GM21723 (cell line): ENCODE results near the gene AGAP2.

Source experiments
- ATAC-seq: cut with Tn5 transposase; IDR thresholded peaks from one replicate; pipeline ENCODE4 v1.9.1; 2021; ENCODE audit warnings: mild to moderate bottlenecking, moderate library complexity; ENCODE audit not compliant: unreplicated experiment

The AGAP2 gene

GRCh38 chr12:57769594-57769993 is 31.1 kb upstream of the AGAP2 start:
- ATAC-seq = no peak

DNA sequence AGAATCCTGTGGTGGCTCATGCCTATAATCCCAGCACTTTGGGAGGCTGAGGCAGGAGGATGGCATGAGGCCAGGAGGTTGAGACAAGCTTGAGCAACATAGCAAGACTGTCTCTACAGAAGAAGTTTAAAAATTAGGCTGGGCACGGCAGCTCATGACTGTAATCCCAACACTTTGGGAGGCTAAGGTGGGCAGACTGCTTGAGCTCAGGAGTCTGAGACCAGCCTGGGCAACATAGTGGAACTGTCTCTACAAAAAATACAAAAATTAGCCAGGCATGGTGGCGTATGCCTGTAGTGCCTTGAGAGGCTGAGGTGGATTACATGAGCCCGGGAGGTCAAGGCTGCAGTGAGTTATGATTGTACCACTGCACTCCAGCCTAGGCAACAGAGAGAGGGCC is 29.3 kb upstream of the AGAP2 start:
- no peak for ATAC-seq

DNA sequence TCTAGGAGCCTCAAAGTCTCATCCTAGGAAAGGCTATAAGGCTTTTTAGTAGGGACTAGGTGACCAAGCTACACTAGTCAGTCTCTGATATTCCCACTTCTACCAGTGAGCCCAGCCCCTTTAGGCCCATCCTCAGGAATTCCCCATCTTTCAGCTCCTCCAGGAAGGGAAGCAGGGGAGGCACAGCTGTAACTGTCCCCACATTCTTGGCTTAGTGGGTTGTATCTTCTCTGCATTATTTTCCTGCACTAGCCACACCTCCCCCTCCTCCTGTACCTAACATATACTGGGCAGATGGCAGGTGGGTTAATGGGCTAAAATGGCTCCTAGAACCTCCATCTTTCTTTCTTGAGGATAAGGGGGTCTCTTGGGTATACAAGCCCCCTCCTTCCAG is 28.8 kb upstream of the AGAP2 start:
- no peak for ATAC-seq

DNA sequence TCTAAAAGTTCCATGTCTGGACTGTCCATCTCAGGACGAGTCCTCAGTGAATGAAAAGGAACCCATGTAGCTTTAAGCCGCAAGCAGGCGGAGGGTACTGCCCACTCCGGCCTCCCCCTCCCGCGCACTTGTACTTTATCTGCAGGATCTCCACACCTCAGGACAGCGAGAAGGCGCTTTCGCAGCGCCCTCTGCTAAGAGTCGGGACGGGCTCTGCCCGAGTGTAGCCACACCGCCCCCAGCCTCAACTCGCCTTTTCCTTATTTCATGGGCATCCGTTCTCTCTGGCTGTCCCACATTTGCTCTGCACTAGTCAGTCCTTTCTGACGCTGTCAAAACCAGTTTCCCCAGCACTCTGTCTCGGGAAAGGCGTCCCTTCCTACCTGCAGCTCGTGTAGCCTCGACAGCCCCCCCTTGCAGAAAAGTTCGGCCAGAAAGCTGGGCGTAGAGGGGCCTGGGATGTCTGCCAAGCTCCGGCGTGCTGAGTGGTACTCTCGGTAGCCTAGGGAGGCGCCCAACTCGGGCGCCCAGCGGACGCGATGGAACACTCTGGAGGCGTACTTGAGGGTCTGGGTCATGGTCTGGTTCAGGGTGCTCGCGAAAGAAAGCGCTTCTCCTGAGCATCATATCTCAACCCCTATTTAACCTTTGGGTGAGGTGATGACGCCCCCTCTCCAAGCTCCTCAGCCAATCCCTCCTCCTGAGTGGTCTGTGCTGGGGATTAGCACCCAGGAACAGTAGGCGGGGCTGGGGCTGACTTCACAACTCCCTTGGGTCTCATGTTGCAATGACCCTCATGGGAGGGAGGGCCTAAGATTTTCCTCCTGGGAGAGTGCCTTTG is 28.1 kb upstream of the AGAP2 start, which contains the start of gene CYP27B1:
Gene CYP27B1 (minus strand): TSS at position 615 of the 841 bp plus-strand sequence. CDS start 37 bp downstream, at position 578.
- no peak for ATAC-seq

DNA sequence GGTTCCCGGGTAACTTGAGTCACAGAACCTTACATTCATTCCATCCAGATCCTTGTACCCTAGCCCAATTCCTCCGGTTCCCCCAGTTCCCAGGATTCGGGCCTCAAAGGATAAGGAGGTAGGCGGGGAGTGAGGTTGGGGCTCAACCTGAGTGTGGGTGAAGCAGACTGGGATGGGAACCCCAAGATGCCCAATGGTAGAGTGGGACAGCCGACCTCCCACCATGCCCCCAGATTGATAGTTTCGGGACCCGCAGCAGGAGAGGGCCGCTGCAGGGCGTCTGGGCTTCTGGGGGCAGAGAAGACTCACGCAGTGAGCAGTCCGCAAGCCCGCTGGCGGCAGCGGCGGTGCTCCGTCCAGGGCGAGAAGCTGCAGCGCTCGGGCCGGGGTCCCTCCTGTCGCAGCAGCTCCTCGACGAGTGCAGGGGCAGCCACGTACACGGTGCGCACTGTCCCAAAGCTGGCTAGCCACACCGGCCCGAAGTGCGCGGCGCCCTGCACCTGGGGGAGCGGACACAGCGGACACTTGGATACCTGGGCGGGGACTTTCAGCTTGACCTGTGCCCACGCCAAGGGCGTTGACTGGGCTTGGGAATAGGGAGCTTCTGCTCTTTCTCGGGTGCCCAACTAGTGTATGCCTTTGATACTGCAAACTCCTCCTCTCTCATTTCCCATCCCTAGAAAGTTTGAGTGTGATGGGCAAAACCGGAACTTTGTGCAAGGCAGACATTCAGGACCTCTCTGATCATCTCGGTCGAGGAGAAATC is 27.3 kb upstream of the AGAP2 start:
- ATAC-seq = peak; percentile 1

DNA sequence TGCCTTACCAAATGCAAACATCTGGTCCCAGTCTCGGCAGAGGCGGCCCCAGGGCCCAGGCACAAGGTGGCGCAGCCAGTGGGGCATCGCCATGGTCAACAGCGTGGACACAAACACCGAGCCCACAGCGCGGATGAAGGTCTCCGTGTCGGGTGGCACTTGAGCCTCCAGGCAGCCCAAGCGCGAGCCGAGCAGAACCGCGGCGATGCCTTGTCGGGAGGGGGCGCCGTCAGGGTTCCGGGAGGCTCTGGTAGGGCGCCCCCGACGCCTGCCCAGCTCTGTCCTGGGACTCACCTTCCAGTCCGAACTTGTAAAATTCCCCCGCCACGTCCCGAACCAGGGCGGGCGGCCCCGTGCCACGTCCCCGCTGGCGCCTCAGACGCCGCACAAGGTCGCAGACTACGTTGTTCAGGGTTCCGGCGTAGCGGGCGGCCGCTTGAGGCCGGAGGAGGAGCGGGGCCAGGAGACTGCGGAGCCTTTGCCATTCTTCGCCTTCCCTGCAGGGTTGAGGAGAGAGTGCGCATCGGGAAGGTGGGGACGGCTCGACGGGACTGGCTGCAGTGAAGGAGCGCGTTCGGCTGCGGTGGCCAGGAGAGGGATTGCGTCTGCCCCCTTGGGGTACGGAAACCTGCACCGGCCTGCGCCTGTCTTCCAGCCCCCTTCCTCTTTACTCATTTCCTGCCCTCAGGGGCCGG is 26.6 kb upstream of the AGAP2 start:
- peak; percentile 77 for ATAC-seq

- peak; percentile 1 for ATAC-seq
Observed at GRCh38 chr12:57764662-57765002, 26.1 kb upstream of the AGAP2 start.

DNA sequence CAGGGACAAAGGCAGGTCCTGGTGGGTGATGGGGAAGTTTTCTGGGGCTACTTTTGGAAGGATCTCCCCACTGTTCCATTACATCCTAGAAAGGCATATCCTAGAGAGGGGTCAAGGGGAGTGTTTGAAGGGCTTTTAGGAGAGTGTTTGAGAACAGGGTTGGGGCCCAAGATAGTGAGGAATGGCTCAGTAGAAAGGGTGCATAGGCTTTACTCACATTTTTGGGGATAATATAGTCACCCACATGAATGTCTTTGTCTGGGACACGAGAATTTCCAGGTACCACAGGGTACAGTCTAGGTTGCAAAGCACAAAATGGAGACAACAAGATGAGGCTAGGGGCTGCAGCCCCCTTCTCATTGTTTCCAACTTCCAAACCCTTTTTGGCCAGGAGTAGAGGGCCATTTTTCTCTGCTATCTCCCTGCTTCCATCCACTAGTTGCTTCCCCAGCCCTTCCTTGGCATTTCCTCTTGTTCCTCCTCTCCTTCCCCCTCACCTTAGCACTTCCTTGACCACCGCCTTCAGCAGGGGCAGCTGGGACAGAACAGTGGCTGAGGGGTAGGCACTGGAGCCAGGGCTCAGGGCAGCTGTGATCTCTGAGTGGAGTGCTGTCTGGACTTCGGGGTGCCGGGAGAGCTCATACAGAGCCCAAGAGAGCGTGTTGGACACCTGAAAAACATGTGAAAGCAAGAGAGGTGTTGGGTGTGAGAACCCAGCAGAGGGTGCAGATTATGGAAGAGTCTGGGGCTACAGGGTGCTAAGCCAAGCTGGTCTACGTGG is 25.5 kb upstream of the AGAP2 start:
- no peak for ATAC-seq

- no peak for ATAC-seq
Observed at GRCh38 chr12:57762463-57762862, 23.9 kb upstream of the AGAP2 start.

GRCh38 chr12:57761391-57761998 is 23.0 kb upstream of the AGAP2 start:
- no peak for ATAC-seq

DNA sequence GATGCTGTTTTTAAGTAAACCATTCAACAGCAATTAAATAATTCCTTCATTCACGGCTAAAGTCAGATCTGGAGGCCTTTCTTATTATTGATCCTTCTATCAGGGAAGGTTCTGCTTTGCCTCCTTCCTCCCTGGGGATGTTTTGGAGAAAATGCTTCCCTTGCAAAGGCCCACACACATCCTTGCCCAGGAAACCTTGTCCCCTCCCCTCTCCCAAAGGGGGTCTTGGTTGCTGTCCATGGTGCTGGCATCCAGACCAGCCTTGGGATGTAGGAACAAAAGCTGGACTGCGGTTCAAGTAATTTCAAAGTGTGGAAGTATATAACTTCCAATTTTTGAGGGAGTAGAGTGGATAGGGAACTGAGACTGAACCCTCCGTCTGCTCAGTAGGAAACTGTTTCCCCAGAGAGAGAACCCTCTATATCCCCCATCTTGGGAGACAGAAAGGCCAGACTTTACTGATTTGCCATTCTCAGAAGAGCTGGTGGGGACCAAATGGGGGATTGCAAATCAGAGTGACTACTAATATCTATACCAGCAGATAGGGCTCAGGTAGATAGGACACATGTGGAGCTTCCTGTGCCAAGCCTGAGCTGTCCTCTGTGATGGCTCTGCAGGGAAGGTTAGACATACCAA is 21.9 kb upstream of the AGAP2 start:
- ATAC-seq = no peak

GRCh38 chr12:57759360-57759980 is 20.9 kb upstream of the AGAP2 start:
- ATAC-seq = no peak

DNA sequence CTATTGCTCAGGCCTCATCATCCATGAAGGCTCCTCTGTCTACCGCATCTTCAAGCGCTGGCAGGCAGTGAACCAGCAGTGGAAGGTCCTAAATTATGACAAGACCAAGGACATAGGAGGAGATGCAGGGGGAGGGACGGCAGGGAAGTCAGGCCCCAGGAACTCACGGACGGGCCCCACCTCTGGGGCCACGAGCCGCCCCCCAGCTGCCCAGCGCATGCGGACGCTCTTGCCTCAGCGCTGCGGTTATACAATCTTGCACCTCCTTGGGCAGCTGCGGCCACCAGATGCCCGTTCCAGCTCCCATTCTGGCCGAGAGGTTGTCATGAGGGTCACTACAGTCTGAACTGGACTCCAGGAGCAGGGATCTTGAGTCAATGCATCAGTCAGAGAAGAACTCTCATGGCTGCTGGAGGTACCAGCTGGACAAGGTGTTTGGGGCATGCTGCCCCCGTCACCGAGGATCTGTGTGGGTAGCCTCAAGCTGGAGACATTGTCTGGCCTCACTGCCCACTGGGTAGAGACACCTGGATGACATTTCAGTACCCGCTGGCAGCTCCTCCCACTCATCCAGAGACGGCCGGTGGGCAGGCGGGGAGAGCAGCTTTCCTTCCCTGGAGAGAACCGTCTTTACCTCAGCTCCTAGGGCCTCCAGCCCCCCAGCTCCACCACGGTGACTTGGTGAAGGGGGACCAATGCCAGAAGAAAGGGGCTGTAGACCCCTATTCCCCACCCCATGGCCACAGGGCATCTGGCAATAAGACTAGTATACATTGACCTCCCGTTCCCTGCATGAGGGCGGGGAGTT is 20.2 kb upstream of the AGAP2 start:
- no peak for ATAC-seq

DNA sequence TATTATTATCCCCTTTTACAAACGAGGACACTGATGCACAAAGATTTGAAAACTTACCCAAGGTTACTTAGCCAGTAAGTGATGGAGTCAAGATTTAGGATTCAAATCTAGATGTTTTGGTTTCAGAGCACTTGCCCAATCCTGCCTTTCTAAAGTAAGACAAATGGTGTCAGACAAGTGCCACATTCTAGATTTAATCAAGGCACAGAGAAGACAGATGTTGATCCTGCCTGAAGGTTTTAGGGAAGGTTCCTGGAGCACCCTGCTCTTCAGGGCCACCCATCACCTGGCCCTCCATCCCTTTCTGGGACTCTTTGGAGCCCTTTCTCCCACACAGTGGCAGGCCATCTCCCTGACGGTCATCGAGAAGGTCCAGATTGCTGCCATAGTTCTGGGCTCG is 19.2 kb upstream of the AGAP2 start:
- ATAC-seq = no peak

GRCh38 chr12:57756406-57757341 is 18.1 kb upstream of the AGAP2 start:
- peak; percentile 32 for ATAC-seq

DNA sequence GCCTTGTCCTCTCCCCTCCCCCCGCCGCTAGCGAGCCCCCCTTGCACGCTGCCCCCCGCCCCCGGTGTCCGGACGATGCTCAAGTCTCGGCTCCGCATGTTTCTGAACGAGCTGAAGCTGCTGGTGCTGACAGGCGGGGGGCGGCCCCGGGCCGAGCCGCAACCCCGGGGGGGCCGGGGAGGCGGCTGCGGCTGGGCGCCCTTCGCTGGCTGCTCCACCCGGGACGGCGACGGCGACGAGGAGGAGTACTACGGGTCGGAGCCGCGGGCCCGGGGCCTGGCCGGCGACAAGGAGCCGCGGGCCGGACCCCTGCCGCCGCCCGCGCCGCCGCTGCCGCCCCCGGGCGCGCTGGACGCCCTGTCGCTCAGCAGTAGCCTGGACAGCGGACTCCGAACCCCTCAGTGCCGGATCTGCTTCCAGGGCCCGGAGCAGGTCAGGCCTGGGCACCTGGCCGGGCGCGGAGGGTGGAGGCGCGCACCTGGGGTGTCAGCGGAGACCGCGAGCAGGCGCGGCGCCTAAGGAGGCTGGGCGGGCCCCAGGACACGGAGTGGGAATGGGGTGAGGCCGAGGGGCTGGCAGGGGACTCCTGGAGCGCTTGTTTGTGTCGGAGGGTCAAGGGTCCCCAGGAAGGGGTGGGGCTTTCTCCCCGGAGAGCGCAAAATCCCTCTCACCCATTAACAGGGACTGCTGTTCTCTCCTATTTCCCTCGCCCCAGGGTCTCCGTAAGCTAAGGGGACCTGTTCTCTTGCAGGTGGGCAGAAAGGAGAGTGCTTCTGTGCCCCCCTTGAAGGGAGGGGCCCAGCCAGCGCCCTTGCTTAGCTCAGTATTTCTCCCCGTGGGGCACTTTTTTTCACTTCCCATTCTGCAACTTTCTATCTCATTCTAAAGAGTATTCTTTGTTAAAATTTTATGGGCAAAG is 17.2 kb upstream of the AGAP2 start:
- no peak for ATAC-seq

DNA sequence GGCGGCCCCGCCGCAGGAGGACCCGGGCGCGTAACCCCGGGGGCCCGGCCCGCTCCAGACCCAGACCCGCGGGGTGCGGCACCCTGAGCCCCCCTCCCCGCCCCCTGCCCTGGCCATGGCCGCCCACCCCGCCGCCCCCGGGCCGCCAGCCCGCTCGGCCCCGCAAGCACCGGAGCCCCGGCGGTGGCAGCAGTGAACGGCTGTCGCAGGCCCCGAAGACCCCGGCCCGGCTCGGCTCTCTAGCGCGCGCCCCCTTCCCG is 16.6 kb upstream of the AGAP2 start:
- no peak for ATAC-seq
